Transverse colon (tissue), 4 donors: ENCODE data around the gene PHF20. TPM values are rescaled to one million over a fixed set of nuclear protein-coding genes. Genes with fewer than 3 reads are reported as not detected.
"Not testable (repeated sequence)": the region's sequence is repeated elsewhere in the genome, so short reads cannot be mapped to it uniquely, and the experiment has no call there.

Source experiments
- DNase-seq: peaks from one replicate; pipeline ENCODE4 v3.0.0-alpha.2; 2019
- H3K27ac ChIP-seq, 4 donors: fragments of 200-600 bp; sonication (generic); 2 replicates each; pipeline ENCODE4 v1.5.1; 2016 to 2018; ENCODE audit warnings: inconsistent platforms in 4 of 4
- H3K27me3 ChIP-seq: fragments of 200-600 bp; sonication (generic); 2 replicates; pipeline ENCODE4 v1.5.1; 2017; ENCODE audit warnings: inconsistent platforms
- H3K36me3 ChIP-seq, 4 donors: fragments of 200-600 bp; sonication (generic); 2 replicates each; pipeline ENCODE4 v1.5.1; 2017 to 2019; ENCODE audit warnings: inconsistent platforms in 4 of 4
- H3K4me1 ChIP-seq, 4 donors: fragments of 200-600 bp; sonication (generic); 2 replicates each; pipeline ENCODE4 v1.5.1; 2017 to 2020; ENCODE audit warnings: inconsistent platforms in 4 of 4
- H3K4me3 ChIP-seq, 4 donors: fragments of 200-600 bp; sonication (generic); 1 replicate in 1 of 4; 2 replicates in 3 of 4; pipeline versions ENCODE4 v1.5.1 to v1.6.1; 2017 to 2019; ENCODE audit warnings: inconsistent platforms in 4 of 4
- H3K9me3 ChIP-seq, 2 donors: fragments of 200-600 bp; sonication (generic); 2 replicates each; pipeline ENCODE4 v1.5.1; 2017 to 2019; ENCODE audit warnings: inconsistent platforms in 2 of 2
- EP300 ChIP-seq: sonication (generic); formaldehyde crosslinking; IDR thresholded peaks from one replicate; pipeline ENCODE4 v1.6.1; 2017; ENCODE audit warnings: antibody characterized with exemption, low read depth
- POLR2A ChIP-seq: fragments of 450-650 bp; IDR thresholded peaks from one replicate; pipeline ENCODE4 v1.6.1; 2016; ENCODE audit warnings: antibody characterized with exemption, mild to moderate bottlenecking, moderate library complexity
- POLR2AphosphoS5 ChIP-seq, 3 donors: sonication (generic); formaldehyde crosslinking; IDR thresholded peaks; one replicate each; pipeline ENCODE4 v1.6.1; 2016; ENCODE audit warnings: antibody characterized with exemption in 3 of 3
- WGBS, 2 donors: methylation state at CpG; one replicate each; pipeline ENCODE4 v1.1.5; 2018; ENCODE audit warnings: low coverage in 1 of 2; 5-methylcytosine and 5-hydroxymethylcytosine counted together
- in situ Hi-C, 4 donors: fragments of 200-750 bp; cut with MboI; loops; one replicate each; pipeline versions ENCODE4 v1.15.0 to v1.15.1; 2017; ENCODE audit warnings: low sequenced_read_pairs in 3 of 4, low pct_ligation_motif_present in 1 of 4, low pct_unique_long_range_greater_than_20kb in 1 of 4
- intact Hi-C: fragments of 100-400 bp; cut with DNase I; formaldehyde crosslinking; loops from one replicate; pipeline ENCODE4 v1.15.1; 2023; ENCODE audit warnings: low total_unique reads
- total RNA-seq, 4 donors: library from RNA; depleted of rRNA; stranded (reverse); fragments of >200 nt; gene quantifications; one replicate each; pipeline ENCODE4 v1.1.0, GENCODE V29; 2016
- TF ChIP-seq, protein P1 (sequence below), 5 experiments: fragments of 200-600 bp in 3 of 5; fragments of 450-650 bp in 2 of 5; sonication (generic) in 3 of 5; IDR thresholded peaks; 1 replicate in 2 of 5; 2 replicates in 3 of 5; pipeline ENCODE4 v1.5.1; 2016 to 2017; ENCODE audit warnings: antibody characterized with exemption in 5 of 5, inconsistent platforms in 3 of 5, mild to moderate bottlenecking in 2 of 5, moderate library complexity in 1 of 5

PHF20 gene
- total RNA-seq, 4 donors from 2014 or later, result 20.6 to 88.6 (median 43.1) TPM

DNA sequence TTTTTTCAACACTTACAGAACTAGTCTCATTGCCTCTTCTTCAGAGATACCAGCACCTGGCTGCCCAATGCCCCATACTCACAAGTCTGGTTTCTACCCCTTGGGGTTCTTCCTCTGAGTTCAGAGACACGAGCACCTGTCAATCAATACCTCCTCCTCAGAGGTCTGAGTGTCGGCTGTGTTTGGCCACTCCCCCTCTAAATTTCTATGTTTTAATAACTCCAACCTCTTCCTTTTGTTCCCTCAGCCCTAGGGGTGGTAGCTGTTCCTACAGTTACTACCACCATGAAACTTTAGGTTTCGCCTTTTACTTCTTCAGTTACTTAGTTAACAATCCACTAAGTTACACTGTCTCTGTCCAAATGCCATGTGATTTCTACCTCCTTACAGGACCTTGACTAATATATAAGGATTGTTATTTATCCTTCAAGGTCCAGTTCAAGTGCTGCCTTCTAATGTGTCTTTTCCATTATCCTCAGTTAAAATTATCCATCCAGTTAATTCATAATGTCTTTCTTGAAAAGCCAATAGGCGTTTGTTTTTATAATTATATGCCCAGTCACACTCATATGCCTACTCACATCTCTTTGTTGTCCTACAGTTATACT is 14.6 kb upstream of the PHF20 start:
- no peak for DNase-seq
- in situ Hi-C loops, result no loop called here
- no peaks in the 10 kb centered on the region for H3K9me3 ChIP-seq
- no peaks in the 10 kb centered on the region for H3K36me3 ChIP-seq
- no peaks in the 10 kb centered on the region for H3K4me1 ChIP-seq
- TF ChIP-seq POLR2A (no peak), EP300 (no peak), POLR2AphosphoS5 (IDR thresholded peaks at IDR 0.05) (no peak)
- TF ChIP-seq, protein P1, sequence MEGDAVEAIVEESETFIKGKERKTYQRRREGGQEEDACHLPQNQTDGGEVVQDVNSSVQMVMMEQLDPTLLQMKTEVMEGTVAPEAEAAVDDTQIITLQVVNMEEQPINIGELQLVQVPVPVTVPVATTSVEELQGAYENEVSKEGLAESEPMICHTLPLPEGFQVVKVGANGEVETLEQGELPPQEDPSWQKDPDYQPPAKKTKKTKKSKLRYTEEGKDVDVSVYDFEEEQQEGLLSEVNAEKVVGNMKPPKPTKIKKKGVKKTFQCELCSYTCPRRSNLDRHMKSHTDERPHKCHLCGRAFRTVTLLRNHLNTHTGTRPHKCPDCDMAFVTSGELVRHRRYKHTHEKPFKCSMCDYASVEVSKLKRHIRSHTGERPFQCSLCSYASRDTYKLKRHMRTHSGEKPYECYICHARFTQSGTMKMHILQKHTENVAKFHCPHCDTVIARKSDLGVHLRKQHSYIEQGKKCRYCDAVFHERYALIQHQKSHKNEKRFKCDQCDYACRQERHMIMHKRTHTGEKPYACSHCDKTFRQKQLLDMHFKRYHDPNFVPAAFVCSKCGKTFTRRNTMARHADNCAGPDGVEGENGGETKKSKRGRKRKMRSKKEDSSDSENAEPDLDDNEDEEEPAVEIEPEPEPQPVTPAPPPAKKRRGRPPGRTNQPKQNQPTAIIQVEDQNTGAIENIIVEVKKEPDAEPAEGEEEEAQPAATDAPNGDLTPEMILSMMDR (IDR thresholded peaks at IDR 0.05), result no peak
- 76 to 86% methylated on average over 1 to 4 of the region's 4 CpGs for WGBS, 2 donors
- intact Hi-C loops, result no loop called here
- no peaks in the 10 kb centered on the region for H3K27me3 ChIP-seq
- H3K4me3 ChIP-seq, result no peak overlapping the region
- no peak overlapping the region for H3K27ac ChIP-seq

DNA sequence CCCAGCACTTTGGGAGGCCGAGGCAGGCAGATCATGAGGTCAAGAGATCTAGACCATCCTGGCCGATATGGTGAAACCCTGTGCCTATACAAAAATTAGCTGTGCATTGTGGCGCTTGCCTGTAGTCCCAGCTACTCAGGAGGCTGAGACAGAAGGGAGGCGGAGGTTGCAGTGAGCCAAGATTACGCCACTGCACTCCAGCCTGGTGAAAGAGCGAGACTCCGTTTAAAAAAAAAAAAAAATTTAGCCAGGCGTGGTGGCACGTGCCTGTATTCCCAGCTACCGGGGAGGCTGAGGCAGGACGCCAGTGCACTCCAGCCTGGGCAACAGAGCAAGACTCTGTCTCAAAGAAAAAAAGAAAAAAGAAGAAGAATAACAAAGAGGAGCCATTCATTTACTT is 10.3 kb upstream of the PHF20 start:
- H3K27ac ChIP-seq, H3K27me3 ChIP-seq, in situ Hi-C loops, intact Hi-C loops, H3K4me1 ChIP-seq, DNase-seq, H3K9me3 ChIP-seq, H3K36me3 ChIP-seq, H3K4me3 ChIP-seq: not testable (repeated sequence)
- 82% methylated on average over 4 to 11 of the region's 11 CpGs for WGBS, 2 donors

DNA sequence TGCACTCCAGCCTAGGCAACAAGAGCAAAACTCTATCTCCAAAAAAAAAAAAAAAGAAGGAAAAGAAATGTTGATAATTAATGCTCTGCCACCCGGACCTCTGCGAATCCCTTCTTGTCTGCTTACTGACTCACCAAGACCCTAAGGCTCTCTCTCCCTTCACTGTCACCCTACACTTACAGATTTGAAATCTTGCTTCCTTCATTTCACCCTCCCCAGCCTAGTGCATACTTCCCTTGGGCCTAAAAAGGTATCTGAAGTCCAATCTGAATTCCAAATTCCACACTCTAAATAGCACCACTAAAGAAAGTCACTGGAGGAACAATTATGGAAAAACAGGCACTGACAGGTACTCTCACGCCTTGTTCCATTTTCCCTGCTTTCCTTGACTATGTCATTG is 9.4 kb upstream of the PHF20 start:
- Histone ChIP-seq H3K27me3 (no peaks in the 10 kb centered on the region), H3K4me1 (peaks cover 0 to 6% (median 0%) of the 10 kb centered on the region in 4 donors), H3K36me3 (no peaks in the 10 kb centered on the region), H3K27ac (no peak overlapping the region), H3K9me3 (no peaks in the 10 kb centered on the region), H3K4me3 (no peak overlapping the region)
- 73 to 87% methylated on average over 3 of the region's 3 CpGs for WGBS, 2 donors
- intact Hi-C loops, result no loop called here
- no peak for TF ChIP-seq POLR2A
- no peak for TF ChIP-seq POLR2AphosphoS5 (IDR thresholded peaks at IDR 0.05)
- TF ChIP-seq, protein P1 (IDR thresholded peaks at IDR 0.05), result no peak
- no peak for TF ChIP-seq EP300
- in situ Hi-C loops, result no loop called here
- no peak for DNase-seq

DNA sequence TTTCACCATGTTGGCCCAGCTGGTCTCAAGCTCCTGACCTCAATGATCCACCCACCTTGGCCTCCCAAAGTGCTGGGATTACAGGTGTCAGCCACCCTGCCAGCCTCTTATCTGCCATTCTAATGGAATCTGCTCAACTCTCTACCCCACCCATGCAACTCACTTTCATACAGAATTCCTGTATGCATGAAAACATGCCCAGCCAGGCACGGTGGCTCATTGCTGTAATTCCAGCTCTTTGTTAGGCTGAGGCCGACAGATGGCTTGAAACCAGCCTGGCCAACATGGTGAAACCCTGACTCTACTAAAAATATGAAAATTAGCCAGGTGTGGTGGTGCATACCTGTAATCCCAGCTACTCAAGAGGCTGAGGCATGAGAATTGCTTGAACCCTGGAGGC is 6.9 kb upstream of the PHF20 start:
- WGBS, 2 donors, result 81% methylated on average over 2 of the region's 2 CpGs; no CpG with 5 or more reads in 1 of the 2 donors
- H3K4me3 ChIP-seq, intact Hi-C loops, H3K27me3 ChIP-seq, H3K36me3 ChIP-seq, H3K27ac ChIP-seq, in situ Hi-C loops, DNase-seq, H3K9me3 ChIP-seq: not testable (repeated sequence)
- H3K4me1 ChIP-seq, result peaks cover 8 to 31% (median 16%) of the 10 kb centered on the region in 4 donors

DNA sequence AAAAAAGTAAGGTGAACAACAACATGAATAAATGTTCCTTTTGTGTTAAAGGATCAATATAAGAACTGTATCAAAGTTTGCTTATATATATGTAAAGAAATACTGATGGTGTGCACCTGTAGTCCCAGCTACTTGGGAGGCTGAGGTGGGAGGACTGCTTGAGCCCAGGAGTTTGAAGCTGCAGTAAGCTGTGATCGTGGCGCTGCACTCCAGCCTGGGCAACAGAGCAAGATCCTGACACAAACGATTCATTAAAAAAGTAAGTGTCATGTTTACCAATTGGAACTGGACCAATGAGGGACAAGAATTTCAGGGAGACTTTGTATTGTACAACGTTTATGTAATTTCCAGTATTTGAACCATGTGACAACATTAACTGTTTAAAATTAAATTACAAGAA is 5.0 kb upstream of the PHF20 start:
- H3K4me3 ChIP-seq, result no peak overlapping the region
- WGBS, 2 donors, result 59 to 68% methylated on average over 4 of the region's 4 CpGs
- H3K27ac ChIP-seq, result peak overlapping the region in 3 of 4 donors; percentile 84 to 92 (median 88)
- TF ChIP-seq POLR2AphosphoS5 (IDR thresholded peaks at IDR 0.05) (no peak), POLR2A (no peak), EP300 (no peak)
- TF ChIP-seq, protein P1 (IDR thresholded peaks at IDR 0.05), result no peak
- H3K4me1 ChIP-seq, result peaks cover 14 to 43% (median 24%) of the 10 kb centered on the region in 4 donors
- no peaks in the 10 kb centered on the region for H3K36me3 ChIP-seq
- H3K27me3 ChIP-seq, result no peaks in the 10 kb centered on the region
- no peaks in the 10 kb centered on the region for H3K9me3 ChIP-seq
- in situ Hi-C loops, result no loop called here
- DNase-seq, result no peak
- intact Hi-C loops, result no loop called here
